ENCODE results near the gene TPX2. TPM values are rescaled to one million over a fixed set of nuclear protein-coding genes. Genes with fewer than 3 reads are reported as not detected.

The TPX2 gene
- total RNA-seq = 1 to 10 TPM in 2 of 4 donors, under 1 TPM in 2; 0.39 to 2.0 (median 0.82) TPM

DNA sequence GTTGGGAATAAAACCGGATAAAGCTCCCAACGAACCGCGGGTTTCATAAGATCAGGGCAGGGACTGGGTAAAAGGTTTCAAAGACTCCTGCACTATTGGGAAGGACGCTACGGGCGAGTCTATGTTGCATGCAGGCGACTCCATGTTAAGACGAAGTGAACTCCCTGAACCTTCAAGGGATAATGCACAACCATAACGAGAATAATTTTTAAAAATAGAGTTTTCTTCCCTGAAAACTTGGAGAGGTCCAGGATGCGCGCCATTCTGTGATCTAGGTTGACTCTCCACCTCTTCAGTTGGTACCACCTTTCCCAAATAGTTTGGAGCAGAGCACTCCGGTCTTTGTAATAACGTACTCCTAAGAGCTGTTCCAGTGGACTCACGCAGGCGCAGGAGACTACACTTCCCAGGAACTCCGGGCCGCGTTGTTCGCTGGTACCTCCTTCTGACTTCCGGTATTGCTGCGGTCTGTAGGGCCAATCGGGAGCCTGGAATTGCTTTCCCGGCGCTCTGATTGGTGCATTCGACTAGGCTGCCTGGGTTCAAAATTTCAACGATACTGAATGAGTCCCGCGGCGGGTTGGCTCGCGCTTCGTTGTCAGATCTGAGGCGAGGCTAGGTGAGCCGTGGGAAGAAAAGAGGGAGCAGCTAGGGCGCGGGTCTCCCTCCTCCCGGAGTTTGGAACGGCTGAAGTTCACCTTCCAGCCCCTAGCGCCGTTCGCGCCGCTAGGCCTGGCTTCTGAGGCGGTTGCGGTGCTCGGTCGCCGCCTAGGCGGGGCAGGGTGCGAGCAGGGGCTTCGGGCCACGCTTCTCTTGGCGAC, at the start of gene TPX2:
TSS of gene TPX2 (plus strand) at position 562 of the 821 bp plus-strand sequence. CDS start 18,187 bp downstream, outside the sequence.
- Histone ChIP-seq H3K27me3 (no peaks in the 10 kb centered on the region), H3K9me3 (no peaks in the 10 kb centered on the region), H3K4me3 (replicated peaks in 1 of 3) (peak within 1 kb of the TSS; percentile 13 to 59 (median 37)), H3K27ac (peak within 1 kb of the TSS; percentile 64 to 69 (median 64)), H3K4me1 (peaks cover 5 to 9% of the 10 kb centered on the region in 2 donors), H3K36me3 (no peaks in the 10 kb centered on the region)
- DNase-seq = peak; percentile 97
- intact Hi-C loops (cut with DNase I) = no loop called here
- TF ChIP-seq POLR2A (IDR thresholded peaks at IDR 0.05) = peak in 1 of 2 donors; percentile 81
- peak in 3 of 6 experiments; percentile 10 to 35 (median 16) for TF ChIP-seq CTCF (IDR thresholded peaks at IDR 0.05)
- WGBS, 2 donors = 0% methylated on average over 52 to 53 of the region's 54 CpGs

DNA sequence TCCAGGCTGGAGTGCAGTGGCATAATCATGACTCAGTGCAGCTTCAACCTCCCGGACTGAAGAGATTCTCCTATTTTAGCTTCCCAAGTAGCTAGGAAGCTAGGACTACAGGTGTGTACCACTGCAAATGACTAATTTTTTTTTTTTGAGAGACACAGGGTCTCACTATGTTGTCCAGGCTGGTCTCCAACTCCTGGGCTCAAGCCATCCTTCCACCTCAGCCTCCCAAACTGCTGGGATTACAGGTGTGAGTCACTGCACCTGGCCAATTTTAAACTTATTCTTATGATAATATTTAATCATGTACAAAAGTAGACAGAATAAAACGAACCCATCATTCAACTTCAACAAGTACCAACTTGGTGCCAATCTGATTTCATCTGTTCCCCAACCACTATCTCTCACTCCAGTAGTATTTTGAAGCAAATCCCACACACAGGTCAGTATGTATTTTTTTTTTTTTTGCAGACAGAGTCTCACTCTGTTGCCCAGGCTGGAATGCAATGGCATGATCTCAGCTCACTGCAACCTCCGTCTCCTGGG, 48.9 kb upstream of the TPX2 start:
- intact Hi-C loops (cut with DNase I) = no loop called here
- no peak overlapping the region for H3K4me3 ChIP-seq (replicated peaks in 1 of 3)
- peaks cover 0 to 2% of the 10 kb centered on the region in 2 donors for H3K36me3 ChIP-seq
- peaks cover 16 to 43% of the 10 kb centered on the region in 2 donors for H3K4me1 ChIP-seq
- DNase-seq = no peak
- no peaks in the 10 kb centered on the region for H3K9me3 ChIP-seq
- no peak for TF ChIP-seq CTCF (IDR thresholded peaks at IDR 0.05)
- no peak for TF ChIP-seq POLR2A (IDR thresholded peaks at IDR 0.05)
- no peak overlapping the region for H3K27ac ChIP-seq
- WGBS, 2 donors = 94 to 99% methylated on average over 3 of the region's 3 CpGs
- no peaks in the 10 kb centered on the region for H3K27me3 ChIP-seq

- Histone ChIP-seq H3K27me3 (no peaks in the 10 kb centered on the region), H3K9me3 (no peaks in the 10 kb centered on the region), H3K36me3 (peaks cover 0 to 2% of the 10 kb centered on the region in 2 donors), H3K4me1 (peaks cover 13 to 42% of the 10 kb centered on the region in 2 donors), H3K4me3 (replicated peaks in 1 of 3) (no peak overlapping the region), H3K27ac (peak overlapping the region in 1 of 3 donors; percentile 18)
- DNase-seq = no peak
- TF ChIP-seq POLR2A (IDR thresholded peaks at IDR 0.05) = no peak
- no peak for TF ChIP-seq CTCF (IDR thresholded peaks at IDR 0.05)
- intact Hi-C loops (cut with DNase I) = no loop called here
- 74 to 91% methylated on average over 1 of the region's 1 CpG for WGBS, 2 donors
These were observed 47.3 kb upstream of the TPX2 start for GRCh38 chr20:31691646-31692275.

DNA sequence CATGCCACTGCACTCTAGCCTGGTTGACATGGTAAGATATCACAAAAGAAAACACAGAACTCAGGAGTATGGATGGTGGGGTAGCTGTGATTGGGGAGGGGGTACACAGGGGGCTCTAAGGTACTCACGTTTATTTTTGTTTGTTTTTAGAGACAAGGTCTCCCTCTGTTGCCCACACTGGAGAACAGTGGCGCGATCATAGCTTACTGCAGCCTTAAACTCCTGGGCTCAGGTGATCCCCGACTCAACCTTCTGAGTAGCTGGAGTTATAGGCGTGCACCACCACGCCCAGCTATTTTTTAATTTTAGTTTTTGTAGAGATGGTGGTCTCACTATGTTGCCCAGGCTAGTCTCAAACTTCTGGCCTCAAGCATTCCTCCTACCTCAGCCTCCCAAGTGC, 45.7 kb upstream of the TPX2 start:
- 85 to 86% methylated on average over 6 of the region's 6 CpGs for WGBS, 2 donors
- Histone ChIP-seq H3K9me3 (no peaks in the 10 kb centered on the region), H3K36me3 (peaks cover 0 to 2% of the 10 kb centered on the region in 2 donors), H3K4me3 (replicated peaks in 1 of 3) (no peak overlapping the region), H3K27me3 (no peaks in the 10 kb centered on the region), H3K4me1 (peaks cover 24 to 52% of the 10 kb centered on the region in 2 donors), H3K27ac (peak overlapping the region in 1 of 3 donors; percentile 57)
- no peak for DNase-seq
- TF ChIP-seq POLR2A (IDR thresholded peaks at IDR 0.05) (no peak), CTCF (IDR thresholded peaks at IDR 0.05) (no peak)
- intact Hi-C loops (cut with DNase I) = no loop called here
